Sigmoid colon (tissue), 4 donors: Measurements from ENCODE around the gene LRRIQ3.

Source experiments
- EP300 ChIP-seq, 4 donors: sonication (generic); formaldehyde crosslinking; IDR thresholded peaks; one replicate each; pipeline ENCODE4 v1.6.1; 2017; ENCODE audit warnings: antibody characterized with exemption in 4 of 4
- POLR2AphosphoS5 ChIP-seq, 4 donors: sonication (generic); formaldehyde crosslinking; IDR thresholded peaks; one replicate each; pipeline ENCODE4 v1.6.1; 2017; ENCODE audit warnings: antibody characterized with exemption in 4 of 4
- TF ChIP-seq, protein P1 (sequence below), 4 experiments: fragments of 450-650 bp in 3 of 4; fragments of 200-600 bp in 1 of 4; IDR thresholded peaks; one replicate each; pipeline ENCODE4 v1.5.1; 2016 to 2019; ENCODE audit warnings: antibody characterized with exemption in 4 of 4, mild to moderate bottlenecking in 3 of 4, moderate library complexity in 2 of 4

DNA sequence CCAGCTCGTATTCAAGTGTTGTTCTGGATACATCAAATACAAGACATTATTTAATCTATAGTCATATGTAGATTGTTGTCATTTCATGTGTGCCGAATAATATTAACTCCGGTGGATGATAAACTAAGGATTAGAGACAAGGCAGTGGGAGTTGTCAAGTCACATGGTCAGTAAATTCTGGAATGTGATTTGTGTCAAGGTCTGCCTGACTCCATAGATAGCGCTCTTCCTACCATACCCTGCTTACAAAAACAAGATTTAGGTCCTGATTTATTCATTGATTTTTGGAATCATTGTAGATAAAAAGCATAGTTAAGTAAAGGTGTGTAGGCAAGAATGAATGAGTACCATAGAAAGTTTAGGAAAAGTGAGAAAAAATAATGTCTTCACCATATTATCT, 39.8 kb upstream of the LRRIQ3 start:
- TF ChIP-seq, protein P1, sequence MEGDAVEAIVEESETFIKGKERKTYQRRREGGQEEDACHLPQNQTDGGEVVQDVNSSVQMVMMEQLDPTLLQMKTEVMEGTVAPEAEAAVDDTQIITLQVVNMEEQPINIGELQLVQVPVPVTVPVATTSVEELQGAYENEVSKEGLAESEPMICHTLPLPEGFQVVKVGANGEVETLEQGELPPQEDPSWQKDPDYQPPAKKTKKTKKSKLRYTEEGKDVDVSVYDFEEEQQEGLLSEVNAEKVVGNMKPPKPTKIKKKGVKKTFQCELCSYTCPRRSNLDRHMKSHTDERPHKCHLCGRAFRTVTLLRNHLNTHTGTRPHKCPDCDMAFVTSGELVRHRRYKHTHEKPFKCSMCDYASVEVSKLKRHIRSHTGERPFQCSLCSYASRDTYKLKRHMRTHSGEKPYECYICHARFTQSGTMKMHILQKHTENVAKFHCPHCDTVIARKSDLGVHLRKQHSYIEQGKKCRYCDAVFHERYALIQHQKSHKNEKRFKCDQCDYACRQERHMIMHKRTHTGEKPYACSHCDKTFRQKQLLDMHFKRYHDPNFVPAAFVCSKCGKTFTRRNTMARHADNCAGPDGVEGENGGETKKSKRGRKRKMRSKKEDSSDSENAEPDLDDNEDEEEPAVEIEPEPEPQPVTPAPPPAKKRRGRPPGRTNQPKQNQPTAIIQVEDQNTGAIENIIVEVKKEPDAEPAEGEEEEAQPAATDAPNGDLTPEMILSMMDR (IDR thresholded peaks at IDR 0.05): no peak
- TF ChIP-seq POLR2AphosphoS5 (IDR thresholded peaks at IDR 0.05): no peak
- no peak for TF ChIP-seq EP300 (IDR thresholded peaks at IDR 0.05)
